ENCODE data around the gene MIS18A. TPM values are rescaled to one million over a fixed set of nuclear protein-coding genes. Genes with fewer than 3 reads are reported as not detected.
"Not testable (repeated sequence)": the region's sequence is repeated elsewhere in the genome, so short reads cannot be mapped to it uniquely, and the experiment has no call there.

The MIS18A gene
- total and polyA plus RNA-seq, 8 donors, result 2.0 to 4.2 (median 2.8) TPM

GRCh38 chr21:32312976-32313375 lies 34.1 kb upstream of the MIS18A start:
- peaks cover 0 to 47% (median 13%) of the 10 kb centered on the region in 3 donors for H3K36me3 ChIP-seq
- intact Hi-C loops (cut with DNase I), result no loop called here
- H3K27ac ChIP-seq, result no peak overlapping the region
- no peak for DNase-seq
- no peak overlapping the region for H3K4me3 ChIP-seq
- 92 to 94% methylated on average over 6 of the region's 6 CpGs for WGBS, 2 donors
- no peak for TF ChIP-seq CTCF (IDR thresholded peaks at IDR 0.05)
- no peak for FAIRE-seq
- no peaks in the 10 kb centered on the region for H3K9me3 ChIP-seq
- no peaks in the 10 kb centered on the region for H3K27me3 ChIP-seq
- no peaks in the 10 kb centered on the region for H3K4me1 ChIP-seq
- ATAC-seq, result no peak

GRCh38 chr21:32312326-32312725 lies 33.5 kb upstream of the MIS18A start:
- H3K36me3 ChIP-seq, result peaks cover 0 to 40% (median 8%) of the 10 kb centered on the region in 3 donors
- H3K9me3 ChIP-seq, result no peaks in the 10 kb centered on the region
- no peak for TF ChIP-seq CTCF (IDR thresholded peaks at IDR 0.05)
- H3K27ac ChIP-seq, result no peak overlapping the region
- ATAC-seq (no peak), DNase-seq (no peak), FAIRE-seq (no peak)
- no peaks in the 10 kb centered on the region for H3K4me1 ChIP-seq
- intact Hi-C loops (cut with DNase I), result no loop called here
- 77 to 83% methylated on average over 5 of the region's 5 CpGs for WGBS, 2 donors
- H3K4me3 ChIP-seq, result no peak overlapping the region
- no peaks in the 10 kb centered on the region for H3K27me3 ChIP-seq

GRCh38 chr21:32311621-32312020 lies 32.8 kb upstream of the MIS18A start:
- no peak for TF ChIP-seq CTCF (IDR thresholded peaks at IDR 0.05)
- ATAC-seq (no peak), DNase-seq (no peak), FAIRE-seq (no peak)
- Histone ChIP-seq H3K27ac (no peak overlapping the region), H3K4me3 (no peak overlapping the region), H3K4me1 (no peaks in the 10 kb centered on the region), H3K36me3 (peaks cover 0 to 35% (median 3%) of the 10 kb centered on the region in 3 donors), H3K9me3 (no peaks in the 10 kb centered on the region), H3K27me3 (no peaks in the 10 kb centered on the region)
- WGBS, 2 donors, result 93 to 96% methylated on average over 9 of the region's 9 CpGs
- intact Hi-C loops (cut with DNase I), result no loop called here

GRCh38 chr21:32310976-32311375 lies 32.1 kb upstream of the MIS18A start:
- H3K27me3 ChIP-seq; intact Hi-C loops (cut with DNase I); H3K4me3 ChIP-seq; DNase-seq; H3K9me3 ChIP-seq; FAIRE-seq; H3K27ac ChIP-seq; ATAC-seq; H3K4me1 ChIP-seq: not testable (repeated sequence)
- H3K36me3 ChIP-seq, result peaks cover 0 to 28% (median 0%) of the 10 kb centered on the region in 3 donors
- WGBS, 2 donors, result 92 to 97% methylated on average over 9 of the region's 9 CpGs

GRCh38 chr21:32309906-32310460 lies 31.1 kb upstream of the MIS18A start:
- H3K36me3 ChIP-seq, result peaks cover 0 to 22% (median 0%) of the 10 kb centered on the region in 3 donors

More at GRCh38 chr21:32309906-32310460, 31.1 kb upstream of the MIS18A start:
- intact Hi-C loops (cut with DNase I), result no loop called here
- H3K4me3 ChIP-seq, result no peak overlapping the region
- whole genome bisulfite sequencing, 2 donors, result 92 to 96% methylated on average over 7 of the region's 7 CpGs
- H3K9me3 ChIP-seq, result no peaks in the 10 kb centered on the region
- DNase-seq (no peak), ATAC-seq (no peak), FAIRE-seq (no peak)
- H3K27me3 ChIP-seq, result no peaks in the 10 kb centered on the region
- no peaks in the 10 kb centered on the region for H3K4me1 ChIP-seq
- TF ChIP-seq CTCF (IDR thresholded peaks at IDR 0.05), result no peak
- no peak overlapping the region for H3K27ac ChIP-seq

Measured in pancreas (tissue), 10 donors.